GM12872 (cell line): ENCODE measurements around the gene TNPO3.
A peak's percentile ranks its signal among the peaks of the same experiment; 100 is the strongest.

Experiments
- CTCF ChIP-seq: IDR thresholded peaks from 3 replicates; pipeline ENCODE4 v1.5.1; 2011; ENCODE audit warnings: low read depth, mild to moderate bottlenecking, low read length, moderate library complexity; ENCODE audit not compliant: insufficient read depth

The TNPO3 gene

GRCh38 chr7:128941323-128941890 is 113.5 kb downstream of the TNPO3 start:
- no peak for TF ChIP-seq CTCF

GRCh38 chr7:128940494-128941322 is 114.2 kb downstream of the TNPO3 start:
- no peak for TF ChIP-seq CTCF

GRCh38 chr7:128939861-128940410 is 115.0 kb downstream of the TNPO3 start:
- TF ChIP-seq CTCF = peak; percentile 32; the same call in 1 of the 3 replicates

- TF ChIP-seq CTCF = no peak
These were observed 115.6 kb downstream of the TNPO3 start for GRCh38 chr7:128939075-128939860.

GRCh38 chr7:128938544-128939074 is 116.3 kb downstream of the TNPO3 start:
- no peak for TF ChIP-seq CTCF

GRCh38 chr7:128937647-128938543 is 117.0 kb downstream of the TNPO3 start, which contains the start of gene IRF5:
Gene IRF5 (plus strand): TSS chr7:128937927. CDS start chr7:128942082, 4,155 bp downstream.
- no peak for TF ChIP-seq CTCF
